HL-60 (cell line): Measurements from ENCODE around the gene CARD9.

Source experiments
- DNase-seq, 2 experiments: peaks; one replicate each; pipeline ENCODE4 v3.0.0-alpha.2; 2010 to 2020; ENCODE audit warnings: low read depth in 1 of 2, low spot score in 1 of 2
- H3K27ac ChIP-seq: fragments of 250-450 bp; sonication (Bioruptor Pico); replicated peaks from 2 replicates; pipeline ENCODE4 v1.5.1; 2020; ENCODE audit warnings: mild to moderate bottlenecking, moderate library complexity
- H3K27me3 ChIP-seq: fragments of 250-450 bp; sonication (Bioruptor Pico); 2 replicates; pipeline ENCODE4 v1.5.1; 2021; ENCODE audit warnings: mild to moderate bottlenecking, moderate library complexity; ENCODE audit not compliant: insufficient read depth, poor library complexity, severe bottlenecking
- H3K4me3 ChIP-seq: replicated peaks from 2 replicates; pipeline ENCODE4 v1.5.1; 2011; ENCODE audit warnings: mild to moderate bottlenecking, control low read depth, low read length; ENCODE audit not compliant: insufficient read depth
- GABPA ChIP-seq: IDR thresholded peaks from 2 replicates; pipeline ENCODE4 v1.6.1; 2012; ENCODE audit warnings: low read depth
- POLR2AphosphoS5 ChIP-seq: IDR thresholded peaks from 2 replicates; pipeline ENCODE4 v1.6.1; 2012; ENCODE audit warnings: low read depth
- REST ChIP-seq: IDR thresholded peaks from 2 replicates; pipeline ENCODE4 v1.6.1; 2012; ENCODE audit warnings: low read depth; ENCODE audit not compliant: insufficient replicate concordance
- SPI1 ChIP-seq: IDR thresholded peaks from 2 replicates; pipeline ENCODE4 v1.6.1; 2012; ENCODE audit warnings: low read depth, mild to moderate bottlenecking, borderline replicate concordance
- TF ChIP-seq, protein P1 (sequence below): IDR thresholded peaks from one replicate; pipeline ENCODE4 v1.5.1; 2011; ENCODE audit warnings: low read length, control low read depth, inconsistent platforms; ENCODE audit not compliant: insufficient read depth

Gene CARD9

DNA sequence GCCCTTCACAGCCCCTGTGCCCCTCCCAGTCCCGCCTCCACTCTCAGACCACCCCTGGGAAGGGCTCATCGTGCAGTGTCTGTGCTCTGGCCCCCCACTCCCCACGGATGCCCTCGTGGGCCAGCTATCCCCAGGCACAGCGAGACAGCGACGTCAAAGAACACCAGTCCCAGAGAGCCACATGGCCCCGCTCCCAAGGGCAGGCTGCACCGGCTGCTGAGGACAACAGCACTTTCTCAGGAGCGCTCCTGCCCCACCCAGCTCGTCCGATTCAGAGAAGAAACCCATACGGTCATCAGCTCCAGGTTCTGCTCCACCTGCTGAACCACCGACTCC is 31.3 kb upstream of the CARD9 start:
- Histone ChIP-seq H3K4me3 (no peak overlapping the region), H3K27me3 (no peaks in the 10 kb centered on the region), H3K27ac (no peak overlapping the region)
- DNase-seq: no peak
- TF ChIP-seq GABPA (no peak), POLR2AphosphoS5 (no peak), REST (no peak), SPI1 (no peak)
- TF ChIP-seq, protein P1, sequence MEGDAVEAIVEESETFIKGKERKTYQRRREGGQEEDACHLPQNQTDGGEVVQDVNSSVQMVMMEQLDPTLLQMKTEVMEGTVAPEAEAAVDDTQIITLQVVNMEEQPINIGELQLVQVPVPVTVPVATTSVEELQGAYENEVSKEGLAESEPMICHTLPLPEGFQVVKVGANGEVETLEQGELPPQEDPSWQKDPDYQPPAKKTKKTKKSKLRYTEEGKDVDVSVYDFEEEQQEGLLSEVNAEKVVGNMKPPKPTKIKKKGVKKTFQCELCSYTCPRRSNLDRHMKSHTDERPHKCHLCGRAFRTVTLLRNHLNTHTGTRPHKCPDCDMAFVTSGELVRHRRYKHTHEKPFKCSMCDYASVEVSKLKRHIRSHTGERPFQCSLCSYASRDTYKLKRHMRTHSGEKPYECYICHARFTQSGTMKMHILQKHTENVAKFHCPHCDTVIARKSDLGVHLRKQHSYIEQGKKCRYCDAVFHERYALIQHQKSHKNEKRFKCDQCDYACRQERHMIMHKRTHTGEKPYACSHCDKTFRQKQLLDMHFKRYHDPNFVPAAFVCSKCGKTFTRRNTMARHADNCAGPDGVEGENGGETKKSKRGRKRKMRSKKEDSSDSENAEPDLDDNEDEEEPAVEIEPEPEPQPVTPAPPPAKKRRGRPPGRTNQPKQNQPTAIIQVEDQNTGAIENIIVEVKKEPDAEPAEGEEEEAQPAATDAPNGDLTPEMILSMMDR: no peak

- Histone ChIP-seq H3K27me3 (no peaks in the 10 kb centered on the region), H3K27ac (no peak overlapping the region), H3K4me3 (no peak overlapping the region)
- DNase-seq: no peak
- TF ChIP-seq GABPA (no peak), POLR2AphosphoS5 (no peak)
These were observed 30.7 kb upstream of the CARD9 start for GRCh38 chr9:136403915-136404800.

GRCh38 chr9:136403538-136403914 is 30.1 kb upstream of the CARD9 start:
- DNase-seq: no peak
- Histone ChIP-seq H3K27me3 (no peaks in the 10 kb centered on the region), H3K4me3 (no peak overlapping the region), H3K27ac (no peak overlapping the region)
- TF ChIP-seq SPI1 (no peak), POLR2AphosphoS5 (no peak), REST (no peak), GABPA (no peak)
- TF ChIP-seq, protein P1: no peak

DNA sequence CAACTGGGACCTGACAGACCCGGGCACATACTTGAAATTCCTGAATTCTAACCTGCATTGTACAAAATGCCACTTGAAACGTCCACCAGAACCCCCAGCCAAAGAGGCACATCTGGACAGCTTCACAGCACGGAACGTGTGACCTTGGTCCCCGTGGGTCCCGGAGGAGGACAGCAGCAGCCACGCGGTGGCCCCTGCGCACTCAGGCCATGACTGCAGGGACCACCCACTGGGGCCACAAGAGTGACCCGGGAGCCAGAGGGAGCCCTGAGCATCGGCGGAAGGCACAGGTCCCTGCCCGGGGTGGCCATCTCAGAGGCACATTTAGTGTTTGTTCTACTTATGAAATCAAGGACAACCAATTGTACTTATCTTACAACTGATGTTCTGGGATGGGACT is 28.6 kb upstream of the CARD9 start:
- TF ChIP-seq, protein P1: no peak
- TF ChIP-seq REST (no peak), POLR2AphosphoS5 (no peak), SPI1 (no peak), GABPA (no peak)
- no peak for DNase-seq
- Histone ChIP-seq H3K4me3 (no peak overlapping the region), H3K27me3 (no peaks in the 10 kb centered on the region), H3K27ac (no peak overlapping the region)
